Activated naive CD4-positive, alpha-beta T cell treated with anti-CD3 and anti-CD28 coated beads, Interleukin-2, amount 50 U/mL, for 24 hours (primary cell): ENCODE measurements around the gene GMEB1.
"Not testable (repeated sequence)": the region's sequence is repeated elsewhere in the genome, so short reads cannot be mapped to it uniquely, and the experiment has no call there.

Source experiments
- H3K27ac Mint-ChIP-seq: one replicate; pipeline ENCODE4 v1.8.0; 2021; ENCODE audit warnings: mild to moderate bottlenecking, mixed read lengths
- H3K27me3 Mint-ChIP-seq: one replicate; pipeline ENCODE4 v1.8.0; 2021; ENCODE audit warnings: mixed read lengths
- H3K36me3 Mint-ChIP-seq: one replicate; pipeline ENCODE4 v1.8.0; 2021; ENCODE audit warnings: mixed read lengths
- H3K4me1 Mint-ChIP-seq: one replicate; pipeline ENCODE4 v1.8.0; 2021; ENCODE audit warnings: mixed read lengths
- H3K4me3 Mint-ChIP-seq: one replicate; pipeline ENCODE4 v1.8.0; 2021; ENCODE audit warnings: mild to moderate bottlenecking, mixed read lengths
- H3K9me3 Mint-ChIP-seq: one replicate; pipeline ENCODE4 v1.8.0; 2021; ENCODE audit warnings: mixed read lengths

Gene GMEB1

GRCh38 chr1:28668191-28668955 is at the start of gene GMEB1:
TSS of gene GMEB1 (plus strand) at chr1:28668784. CDS start at chr1:28683613, 14,829 bp downstream.
- H3K36me3 Mint-ChIP-seq, result no peaks in the 10 kb centered on the region
- H3K27me3 Mint-ChIP-seq, result no peaks in the 10 kb centered on the region
- peak within 1 kb of the TSS; percentile 99 for H3K27ac Mint-ChIP-seq
- peaks cover 22% of the 10 kb centered on the region for H3K4me1 Mint-ChIP-seq
- no peaks in the 10 kb centered on the region for H3K9me3 Mint-ChIP-seq
- H3K4me3 Mint-ChIP-seq, result peak within 1 kb of the TSS; percentile 95

GRCh38 chr1:28631713-28632112 is 36.9 kb upstream of the GMEB1 start:
- Mint-ChIP-seq H3K27ac (no peak overlapping the region), H3K9me3 (no peaks in the 10 kb centered on the region), H3K4me1 (peaks cover 23% of the 10 kb centered on the region), H3K36me3 (peaks cover 3% of the 10 kb centered on the region), H3K27me3 (no peaks in the 10 kb centered on the region), H3K4me3 (no peak overlapping the region)

DNA sequence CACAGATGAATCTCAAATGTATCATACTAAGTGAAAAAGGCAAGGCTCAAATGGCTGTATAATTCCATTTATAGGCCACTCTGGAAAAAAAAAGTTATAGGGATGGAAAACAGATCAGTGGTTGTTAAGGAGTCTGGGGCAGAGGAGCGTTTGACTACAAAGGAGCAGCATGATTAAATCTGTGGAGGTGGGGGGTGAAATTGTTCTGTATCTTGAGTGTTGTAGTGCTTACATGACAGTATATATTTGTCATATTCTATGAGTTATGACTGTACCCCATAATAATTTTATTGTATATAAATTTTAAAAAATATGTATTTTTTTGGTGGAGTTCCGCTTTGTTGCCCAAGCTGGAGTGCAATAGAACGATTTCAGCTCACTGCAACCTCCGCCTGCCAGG is 36.0 kb upstream of the GMEB1 start:
- Mint-ChIP-seq H3K27ac (peak overlapping the region; percentile 30), H3K4me3 (no peak overlapping the region), H3K9me3 (no peaks in the 10 kb centered on the region), H3K4me1 (peaks cover 27% of the 10 kb centered on the region), H3K36me3 (peaks cover 3% of the 10 kb centered on the region), H3K27me3 (no peaks in the 10 kb centered on the region)

GRCh38 chr1:28640766-28641165 is 27.8 kb upstream of the GMEB1 start:
- peaks cover 55% of the 10 kb centered on the region for H3K4me1 Mint-ChIP-seq
- H3K4me3 Mint-ChIP-seq, result peak overlapping the region; percentile 100
- no peak overlapping the region for H3K27ac Mint-ChIP-seq
- H3K36me3 Mint-ChIP-seq, result peaks cover 2% of the 10 kb centered on the region
- H3K9me3 Mint-ChIP-seq, result no peaks in the 10 kb centered on the region
- no peaks in the 10 kb centered on the region for H3K27me3 Mint-ChIP-seq

GRCh38 chr1:28642056-28642846 is 26.3 kb upstream of the GMEB1 start:
- no peaks in the 10 kb centered on the region for H3K27me3 Mint-ChIP-seq
- H3K9me3 Mint-ChIP-seq, result no peaks in the 10 kb centered on the region
- H3K4me3 Mint-ChIP-seq, result peak overlapping the region; percentile 100
- H3K27ac Mint-ChIP-seq, result peak overlapping the region; percentile 100
- H3K4me1 Mint-ChIP-seq, result peaks cover 48% of the 10 kb centered on the region
- H3K36me3 Mint-ChIP-seq, result peaks cover 2% of the 10 kb centered on the region

DNA sequence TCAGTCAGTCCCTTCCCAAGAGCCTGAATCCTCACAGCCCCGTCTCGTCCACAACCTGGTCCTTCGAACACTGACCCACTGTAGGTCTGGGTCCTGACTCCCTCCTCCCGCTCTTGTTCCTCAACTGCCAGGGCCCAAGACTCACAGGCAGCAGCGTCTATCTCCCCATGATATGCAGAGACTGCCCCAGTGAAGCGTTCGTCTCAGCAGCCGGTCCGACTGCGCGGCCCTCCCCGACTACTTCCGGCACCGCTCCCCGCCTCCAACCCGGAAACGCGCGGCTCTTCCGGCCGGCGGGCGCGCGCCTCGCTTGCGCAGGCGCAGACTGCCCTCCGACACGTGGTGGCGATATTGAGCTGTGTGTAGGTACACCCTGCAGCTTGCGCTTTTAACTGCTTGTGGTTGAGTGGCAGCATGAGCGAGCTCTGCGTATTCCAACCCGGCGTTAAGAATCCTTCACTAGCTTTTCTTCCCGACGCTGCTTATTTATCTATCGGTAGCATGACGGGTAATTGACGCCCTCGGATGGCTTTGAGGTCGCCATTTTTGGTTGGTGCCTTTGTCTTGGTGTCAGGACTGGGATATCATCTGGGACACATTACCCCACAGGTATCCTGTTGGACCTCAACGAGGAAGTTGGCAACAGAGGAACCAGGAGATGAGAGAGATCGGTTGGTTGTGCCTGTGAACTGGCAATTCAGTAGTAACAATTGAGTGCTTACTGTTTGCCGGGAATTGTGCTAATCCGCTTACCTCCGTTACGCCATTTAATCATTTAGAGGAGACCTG is 25.5 kb upstream of the GMEB1 start, which contains the start of gene TAF12:
Gene TAF12 (minus strand): TSS at position 221 of the 789 bp plus-strand sequence. CDS start 20,986 bp downstream, outside the sequence.
- peaks cover 2% of the 10 kb centered on the region for H3K36me3 Mint-ChIP-seq
- no peaks in the 10 kb centered on the region for H3K27me3 Mint-ChIP-seq
- H3K4me3 Mint-ChIP-seq, result peak within 1 kb of the TSS; percentile 100
- H3K9me3 Mint-ChIP-seq, result no peaks in the 10 kb centered on the region
- H3K27ac Mint-ChIP-seq, result peak within 1 kb of the TSS; percentile 100
- peaks cover 54% of the 10 kb centered on the region for H3K4me1 Mint-ChIP-seq

DNA sequence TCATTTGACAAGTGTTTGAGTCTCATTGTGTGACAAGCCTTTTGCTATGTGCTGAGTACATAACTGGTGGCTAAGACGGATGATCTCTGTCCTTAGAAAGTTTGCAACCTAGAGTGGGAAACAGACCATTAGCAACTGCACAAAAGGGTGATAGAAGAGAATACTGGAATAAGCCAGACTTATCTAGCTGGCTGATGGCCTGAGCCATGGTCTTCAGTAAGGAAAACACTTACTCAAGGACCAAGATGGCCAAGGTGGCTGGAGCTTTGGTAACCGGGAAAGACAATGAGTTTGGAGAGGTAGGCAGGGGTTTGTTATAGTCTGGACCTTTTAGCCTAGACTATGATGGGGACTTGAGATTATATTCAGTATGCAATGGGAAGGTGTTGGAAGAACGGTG is 24.1 kb upstream of the GMEB1 start:
- no peaks in the 10 kb centered on the region for H3K9me3 Mint-ChIP-seq
- peaks cover 54% of the 10 kb centered on the region for H3K4me1 Mint-ChIP-seq
- H3K36me3 Mint-ChIP-seq, result peaks cover 2% of the 10 kb centered on the region

GRCh38 chr1:28645406-28645805 is 23.2 kb upstream of the GMEB1 start:
- not testable (repeated sequence) for H3K4me3 Mint-ChIP-seq, H3K27me3 Mint-ChIP-seq, H3K9me3 Mint-ChIP-seq, H3K36me3 Mint-ChIP-seq
- H3K4me1 Mint-ChIP-seq, result peaks cover 47% of the 10 kb centered on the region
- peak overlapping the region; percentile 30 for H3K27ac Mint-ChIP-seq

More for the DNA sequence above, 24.1 kb upstream of the GMEB1 start:
- peak overlapping the region; percentile 100 for H3K4me3 Mint-ChIP-seq
- H3K27me3 Mint-ChIP-seq, result no peaks in the 10 kb centered on the region
- peak overlapping the region; percentile 100 for H3K27ac Mint-ChIP-seq

DNA sequence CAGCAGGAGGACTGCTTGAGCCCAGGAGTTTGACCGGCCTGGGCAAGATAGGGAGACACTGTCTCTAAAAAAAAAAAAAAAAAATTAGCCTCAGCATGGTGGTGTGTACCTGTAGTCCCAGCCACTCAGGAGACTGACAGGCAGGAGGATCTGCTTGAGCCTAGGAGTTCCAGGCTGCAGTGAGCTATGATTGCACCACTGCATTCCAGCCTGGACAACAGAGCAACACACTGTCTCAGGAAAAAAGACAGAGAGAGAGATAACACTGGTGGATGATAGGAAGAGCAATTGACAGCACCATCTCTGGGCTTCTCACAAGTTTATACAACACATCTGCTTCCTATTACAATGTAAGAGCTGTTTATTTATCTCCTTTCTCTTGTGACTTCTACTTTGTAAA is 22.5 kb upstream of the GMEB1 start:
- peaks cover 41% of the 10 kb centered on the region for H3K4me1 Mint-ChIP-seq
- H3K27me3 Mint-ChIP-seq, result no peaks in the 10 kb centered on the region
- H3K36me3 Mint-ChIP-seq, result peaks cover 2% of the 10 kb centered on the region
- H3K4me3 Mint-ChIP-seq, result no peak overlapping the region
- no peaks in the 10 kb centered on the region for H3K9me3 Mint-ChIP-seq
- H3K27ac Mint-ChIP-seq, result peak overlapping the region; percentile 77

DNA sequence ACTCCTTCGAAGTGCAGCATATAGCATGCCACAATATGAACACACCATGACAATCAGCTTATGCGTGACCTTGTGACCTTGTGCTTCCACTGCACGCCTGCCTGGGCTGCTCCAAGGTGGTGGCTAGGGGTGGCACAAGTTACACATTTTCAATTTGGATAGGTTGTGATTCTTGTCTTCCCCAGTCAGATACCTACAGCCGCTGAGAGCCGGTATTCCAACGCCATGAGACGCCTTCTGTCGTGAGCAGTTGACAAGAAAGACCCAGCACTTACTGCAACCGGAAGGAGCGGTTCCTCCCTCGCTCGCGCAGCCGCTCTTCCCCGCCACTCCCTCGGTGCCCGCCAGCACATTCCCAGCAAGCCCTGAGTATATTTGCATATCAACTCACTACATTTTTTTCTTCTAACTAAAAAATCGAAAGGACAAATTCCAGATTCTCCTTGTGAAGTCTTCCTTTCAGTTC is 20.5 kb upstream of the GMEB1 start:
- no peaks in the 10 kb centered on the region for H3K27me3 Mint-ChIP-seq
- H3K4me3 Mint-ChIP-seq, result peak overlapping the region; percentile 89
- peaks cover 27% of the 10 kb centered on the region for H3K4me1 Mint-ChIP-seq
- H3K36me3 Mint-ChIP-seq, result peaks cover 2% of the 10 kb centered on the region
- peak overlapping the region; percentile 95 for H3K27ac Mint-ChIP-seq
- H3K9me3 Mint-ChIP-seq, result no peaks in the 10 kb centered on the region

GRCh38 chr1:28648474-28649198 is 19.9 kb upstream of the GMEB1 start, which contains the start of gene RNU11:
TSS of gene RNU11 (plus strand) at chr1:28648600.
- Mint-ChIP-seq H3K4me3 (peak within 1 kb of the TSS; percentile 89), H3K27ac (peak within 1 kb of the TSS; percentile 95), H3K27me3 (no peaks in the 10 kb centered on the region), H3K36me3 (no peaks in the 10 kb centered on the region), H3K9me3 (no peaks in the 10 kb centered on the region), H3K4me1 (peaks cover 24% of the 10 kb centered on the region)

GRCh38 chr1:28653063-28653462 is 15.5 kb upstream of the GMEB1 start:
- not testable (repeated sequence) for H3K4me3 Mint-ChIP-seq, H3K27me3 Mint-ChIP-seq, H3K36me3 Mint-ChIP-seq, H3K27ac Mint-ChIP-seq, H3K9me3 Mint-ChIP-seq, H3K4me1 Mint-ChIP-seq

GRCh38 chr1:28653870-28654269 is 14.7 kb upstream of the GMEB1 start:
- H3K9me3 Mint-ChIP-seq, H3K4me3 Mint-ChIP-seq, H3K36me3 Mint-ChIP-seq, H3K27ac Mint-ChIP-seq, H3K27me3 Mint-ChIP-seq, H3K4me1 Mint-ChIP-seq: not testable (repeated sequence)

DNA sequence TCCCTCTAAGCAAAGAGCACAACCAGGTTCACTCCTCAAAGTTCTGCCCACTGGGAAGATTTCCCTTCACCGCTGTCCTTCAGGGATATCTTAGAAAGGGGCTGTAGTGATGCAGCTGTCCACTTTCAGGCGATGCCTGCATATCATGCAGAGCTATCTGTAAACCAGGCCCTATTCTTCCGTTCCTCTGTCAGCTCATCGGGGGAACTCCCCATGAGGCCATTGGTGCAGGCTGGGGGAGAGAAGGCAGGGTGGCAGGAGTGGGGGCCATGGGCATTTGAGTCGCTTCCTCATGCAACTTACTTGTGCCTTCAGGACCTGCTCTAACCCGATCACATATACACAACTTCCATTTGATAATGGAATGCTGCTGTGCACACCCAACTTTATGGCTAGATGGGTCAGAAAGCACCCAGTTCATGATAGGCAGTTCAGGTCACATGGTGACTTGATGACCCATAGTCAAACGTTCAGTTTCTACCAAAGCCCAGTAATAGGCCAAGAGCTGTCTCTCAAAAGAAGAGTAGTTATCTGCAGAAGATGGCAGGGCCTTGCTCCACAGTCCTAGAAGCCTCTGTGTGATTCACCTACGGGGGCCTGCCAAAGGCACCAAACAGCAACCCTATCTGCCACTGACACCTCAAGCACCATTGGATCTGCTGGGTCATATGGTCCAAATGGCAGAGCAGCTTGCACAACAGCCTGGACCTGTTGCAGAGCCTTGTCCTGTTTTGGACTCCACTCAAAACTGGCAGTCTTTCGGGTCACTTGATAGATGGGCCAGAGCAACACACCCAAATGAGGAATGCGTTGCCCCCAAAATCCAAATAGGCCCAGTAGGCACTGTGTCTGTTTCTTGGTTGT is 12.9 kb upstream of the GMEB1 start:
- not testable (repeated sequence) for H3K4me3 Mint-ChIP-seq, H3K4me1 Mint-ChIP-seq, H3K27ac Mint-ChIP-seq, H3K36me3 Mint-ChIP-seq, H3K9me3 Mint-ChIP-seq, H3K27me3 Mint-ChIP-seq
